ENCODE data around the gene CNST. TPM values are rescaled to one million over a fixed set of nuclear protein-coding genes. Genes with fewer than 3 reads are reported as not detected.

The CNST gene
- total and polyA plus RNA-seq, 2 of the 13 experiments (the other 11 are each of a cell fraction or from before 2014, with no cell fraction given) = 6.3 to 12.4 TPM

DNA sequence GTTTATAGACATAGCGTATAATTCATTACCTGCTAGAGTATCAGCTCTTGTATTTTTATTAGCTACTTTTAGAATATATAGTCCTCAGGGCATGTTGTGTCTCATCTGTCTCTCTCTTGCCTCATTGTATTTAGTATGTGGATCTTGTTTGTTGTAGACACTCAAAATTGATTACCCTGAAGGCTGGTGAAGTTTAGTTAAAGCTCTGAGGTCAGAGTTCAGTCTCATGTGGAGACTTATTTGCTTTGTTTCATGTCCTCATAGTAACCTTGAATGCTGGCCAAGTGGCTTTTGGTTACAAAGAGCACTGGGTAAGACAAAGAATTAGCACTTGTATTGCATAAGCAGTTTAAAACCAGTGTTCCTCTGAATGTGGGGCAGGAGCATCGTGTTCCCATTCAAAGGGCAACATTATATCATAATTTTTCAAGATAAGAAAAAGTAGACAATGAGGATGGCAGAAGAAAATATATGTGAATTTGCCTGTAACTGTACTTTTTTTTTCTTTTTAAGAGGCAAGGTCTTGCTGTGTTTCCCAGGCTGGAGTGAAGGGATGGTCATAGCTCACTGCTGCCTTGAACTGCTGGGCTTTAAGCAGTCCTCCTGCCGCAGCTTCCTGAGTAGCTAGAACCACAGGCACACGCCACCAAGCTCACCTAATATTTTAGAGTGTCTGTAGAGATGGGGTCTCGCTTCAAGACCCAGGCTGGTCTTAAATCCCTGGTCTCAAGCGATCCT lies 17.4 kb downstream of the CNST start (continued):
- TF ChIP-seq AGO1 (IDR thresholded peaks at IDR 0.05; ENCODE audit: low read depth, low read length, poor library complexity, severe bottlenecking) = no peak
- no peak for TF ChIP-seq MTF1 (CRISPR knock-in tag; IDR thresholded peaks at IDR 0.05)
- TF ChIP-seq ZNF296 (CRISPR knock-in tag; conservative IDR thresholded peaks at IDR 0.05) = no peak
- no peak for TF ChIP-seq ZNF431 (CRISPR knock-in tag; IDR thresholded peaks at IDR 0.05; ENCODE audit: borderline replicate concordance, low read depth)
- TF ChIP-seq MBNL3 (CRISPR knock-in tag; conservative IDR thresholded peaks at IDR 0.05) = no peak
- no peak for TF ChIP-seq KLF13 (CRISPR knock-in tag; IDR thresholded peaks at IDR 0.05)
- TF ChIP-seq FOSL1 (CRISPR knock-in tag; IDR thresholded peaks at IDR 0.05; ENCODE audit: borderline replicate concordance) = no peak
- no peak for TF ChIP-seq ZFAT (CRISPR knock-in tag; conservative IDR thresholded peaks at IDR 0.05)
- TF ChIP-seq, protein P1, sequence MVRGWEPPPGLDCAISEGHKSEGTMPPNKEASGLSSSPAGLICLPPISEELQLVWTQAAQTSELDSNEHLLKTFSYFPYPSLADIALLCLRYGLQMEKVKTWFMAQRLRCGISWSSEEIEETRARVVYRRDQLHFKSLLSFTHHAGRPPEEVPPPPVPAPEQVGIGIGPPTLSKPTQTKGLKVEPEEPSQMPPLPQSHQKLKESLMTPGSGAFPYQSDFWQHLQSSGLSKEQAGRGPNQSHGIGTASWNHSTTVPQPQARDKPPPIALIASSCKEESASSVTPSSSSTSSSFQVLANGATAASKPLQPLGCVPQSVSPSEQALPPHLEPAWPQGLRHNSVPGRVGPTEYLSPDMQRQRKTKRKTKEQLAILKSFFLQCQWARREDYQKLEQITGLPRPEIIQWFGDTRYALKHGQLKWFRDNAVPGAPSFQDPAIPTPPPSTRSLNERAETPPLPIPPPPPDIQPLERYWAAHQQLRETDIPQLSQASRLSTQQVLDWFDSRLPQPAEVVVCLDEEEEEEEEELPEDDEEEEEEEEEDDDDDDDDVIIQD (CRISPR knock-in tag; IDR thresholded peaks at IDR 0.05; ENCODE audit: low read depth) = peak; percentile 76; the same call in 1 of the 2 replicates
- 0 out of 2 replicates have a peak, but pooled peaks have one; percentile 50 for TF ChIP-seq SNAPC2 (CRISPR knock-in tag; IDR thresholded peaks at IDR 0.05)
- no peak for TF ChIP-seq ZNF224 (CRISPR knock-in tag; IDR thresholded peaks at IDR 0.05)
- TF ChIP-seq, protein P2, sequence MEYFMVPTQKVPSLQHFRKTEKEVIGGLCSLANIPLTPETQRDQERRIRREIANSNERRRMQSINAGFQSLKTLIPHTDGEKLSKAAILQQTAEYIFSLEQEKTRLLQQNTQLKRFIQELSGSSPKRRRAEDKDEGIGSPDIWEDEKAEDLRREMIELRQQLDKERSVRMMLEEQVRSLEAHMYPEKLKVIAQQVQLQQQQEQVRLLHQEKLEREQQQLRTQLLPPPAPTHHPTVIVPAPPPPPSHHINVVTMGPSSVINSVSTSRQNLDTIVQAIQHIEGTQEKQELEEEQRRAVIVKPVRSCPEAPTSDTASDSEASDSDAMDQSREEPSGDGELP (IDR thresholded peaks at IDR 0.05; ENCODE audit: borderline replicate concordance, low read depth) = peak; percentile 69
- TF ChIP-seq, protein P3, sequence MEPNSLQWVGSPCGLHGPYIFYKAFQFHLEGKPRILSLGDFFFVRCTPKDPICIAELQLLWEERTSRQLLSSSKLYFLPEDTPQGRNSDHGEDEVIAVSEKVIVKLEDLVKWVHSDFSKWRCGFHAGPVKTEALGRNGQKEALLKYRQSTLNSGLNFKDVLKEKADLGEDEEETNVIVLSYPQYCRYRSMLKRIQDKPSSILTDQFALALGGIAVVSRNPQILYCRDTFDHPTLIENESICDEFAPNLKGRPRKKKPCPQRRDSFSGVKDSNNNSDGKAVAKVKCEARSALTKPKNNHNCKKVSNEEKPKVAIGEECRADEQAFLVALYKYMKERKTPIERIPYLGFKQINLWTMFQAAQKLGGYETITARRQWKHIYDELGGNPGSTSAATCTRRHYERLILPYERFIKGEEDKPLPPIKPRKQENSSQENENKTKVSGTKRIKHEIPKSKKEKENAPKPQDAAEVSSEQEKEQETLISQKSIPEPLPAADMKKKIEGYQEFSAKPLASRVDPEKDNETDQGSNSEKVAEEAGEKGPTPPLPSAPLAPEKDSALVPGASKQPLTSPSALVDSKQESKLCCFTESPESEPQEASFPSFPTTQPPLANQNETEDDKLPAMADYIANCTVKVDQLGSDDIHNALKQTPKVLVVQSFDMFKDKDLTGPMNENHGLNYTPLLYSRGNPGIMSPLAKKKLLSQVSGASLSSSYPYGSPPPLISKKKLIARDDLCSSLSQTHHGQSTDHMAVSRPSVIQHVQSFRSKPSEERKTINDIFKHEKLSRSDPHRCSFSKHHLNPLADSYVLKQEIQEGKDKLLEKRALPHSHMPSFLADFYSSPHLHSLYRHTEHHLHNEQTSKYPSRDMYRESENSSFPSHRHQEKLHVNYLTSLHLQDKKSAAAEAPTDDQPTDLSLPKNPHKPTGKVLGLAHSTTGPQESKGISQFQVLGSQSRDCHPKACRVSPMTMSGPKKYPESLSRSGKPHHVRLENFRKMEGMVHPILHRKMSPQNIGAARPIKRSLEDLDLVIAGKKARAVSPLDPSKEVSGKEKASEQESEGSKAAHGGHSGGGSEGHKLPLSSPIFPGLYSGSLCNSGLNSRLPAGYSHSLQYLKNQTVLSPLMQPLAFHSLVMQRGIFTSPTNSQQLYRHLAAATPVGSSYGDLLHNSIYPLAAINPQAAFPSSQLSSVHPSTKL (CRISPR knock-in tag; IDR thresholded peaks at IDR 0.05) = peak; percentile 98
- TF ChIP-seq NKX3-1 (CRISPR knock-in tag; IDR thresholded peaks at IDR 0.05) = peak; percentile 61; the same call in 1 of the 2 replicates
- peak; percentile 74 for TF ChIP-seq HOXA3 (CRISPR knock-in tag; IDR thresholded peaks at IDR 0.05)
- no peak for TF ChIP-seq TBP (CRISPR knock-in tag; IDR thresholded peaks at IDR 0.05)
- TF ChIP-seq, protein P4, sequence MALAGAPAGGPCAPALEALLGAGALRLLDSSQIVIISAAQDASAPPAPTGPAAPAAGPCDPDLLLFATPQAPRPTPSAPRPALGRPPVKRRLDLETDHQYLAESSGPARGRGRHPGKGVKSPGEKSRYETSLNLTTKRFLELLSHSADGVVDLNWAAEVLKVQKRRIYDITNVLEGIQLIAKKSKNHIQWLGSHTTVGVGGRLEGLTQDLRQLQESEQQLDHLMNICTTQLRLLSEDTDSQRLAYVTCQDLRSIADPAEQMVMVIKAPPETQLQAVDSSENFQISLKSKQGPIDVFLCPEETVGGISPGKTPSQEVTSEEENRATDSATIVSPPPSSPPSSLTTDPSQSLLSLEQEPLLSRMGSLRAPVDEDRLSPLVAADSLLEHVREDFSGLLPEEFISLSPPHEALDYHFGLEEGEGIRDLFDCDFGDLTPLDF (CRISPR knock-in tag; IDR thresholded peaks at IDR 0.05) = no peak
- TF ChIP-seq ZNF333 (CRISPR knock-in tag; IDR thresholded peaks at IDR 0.05; ENCODE audit: borderline replicate concordance) = no peak
- no peak for TF ChIP-seq MED13 (CRISPR knock-in tag; IDR thresholded peaks at IDR 0.05)
- no peak for TF ChIP-seq HMGA1 (CRISPR knock-in tag; conservative IDR thresholded peaks at IDR 0.05)
- no peak for TF ChIP-seq ZKSCAN1 (IDR thresholded peaks at IDR 0.05; ENCODE audit: low read length)
- TF ChIP-seq, protein P5, sequence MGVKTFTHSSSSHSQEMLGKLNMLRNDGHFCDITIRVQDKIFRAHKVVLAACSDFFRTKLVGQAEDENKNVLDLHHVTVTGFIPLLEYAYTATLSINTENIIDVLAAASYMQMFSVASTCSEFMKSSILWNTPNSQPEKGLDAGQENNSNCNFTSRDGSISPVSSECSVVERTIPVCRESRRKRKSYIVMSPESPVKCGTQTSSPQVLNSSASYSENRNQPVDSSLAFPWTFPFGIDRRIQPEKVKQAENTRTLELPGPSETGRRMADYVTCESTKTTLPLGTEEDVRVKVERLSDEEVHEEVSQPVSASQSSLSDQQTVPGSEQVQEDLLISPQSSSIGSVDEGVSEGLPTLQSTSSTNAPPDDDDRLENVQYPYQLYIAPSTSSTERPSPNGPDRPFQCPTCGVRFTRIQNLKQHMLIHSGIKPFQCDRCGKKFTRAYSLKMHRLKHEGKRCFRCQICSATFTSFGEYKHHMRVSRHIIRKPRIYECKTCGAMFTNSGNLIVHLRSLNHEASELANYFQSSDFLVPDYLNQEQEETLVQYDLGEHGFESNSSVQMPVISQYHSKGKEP (CRISPR knock-in tag; IDR thresholded peaks at IDR 0.05) = no peak

Measured in HepG2 (cell line).